ENCODE results near the gene STK32C. TPM values are rescaled to one million over a fixed set of nuclear protein-coding genes. Genes with fewer than 3 reads are reported as not detected.
A peak's percentile ranks its signal among the peaks of the same experiment; 100 is the strongest.

STK32C gene
- total and polyA plus RNA-seq, 10 of the 15 experiments (the other 5 are each of a cell fraction or from before 2014, with no cell fraction given): 1.5 to 18.1 (median 6.4) TPM

- TF ChIP-seq E2F8 (IDR thresholded peaks at IDR 0.05; ENCODE audit: low read depth, partially characterized antibody) (no peak), ESRRA (IDR thresholded peaks at IDR 0.05; ENCODE audit: low read length) (no peak), NKRF (conservative IDR thresholded peaks at IDR 0.05) (0 out of 2 replicates have a peak, but pooled peaks have one; percentile 65), EP300 (IDR thresholded peaks at IDR 0.05; ENCODE audit: borderline replicate concordance in 1 of 2, control insufficient read depth in 1 of 2, low read depth in 2 of 2, low read length in 2 of 2) (no peak), TBL1XR1 (IDR thresholded peaks at IDR 0.05; ENCODE audit: low read depth, low read length) (no peak), EZH2 (IDR thresholded peaks at IDR 0.05; ENCODE audit: borderline replicate concordance, control insufficient read depth, low read depth, low read length) (no peak), NFXL1 (IDR thresholded peaks at IDR 0.05; ENCODE audit: borderline replicate concordance) (no peak), HDAC6 (IDR thresholded peaks at IDR 0.05; ENCODE audit: unreplicated experiment) (no peak), ZBED1 (IDR thresholded peaks at IDR 0.05; ENCODE audit: borderline replicate concordance) (no peak), IRF3 (IDR thresholded peaks at IDR 0.05) (no peak), PRDM15 (CRISPR knock-in tag; IDR thresholded peaks at IDR 0.05) (no peak), POLR2A (IDR thresholded peaks at IDR 0.05; ENCODE audit: low read depth, low read length) (no peak), SMC3 (IDR thresholded peaks at IDR 0.05; ENCODE audit: borderline replicate concordance, low read length) (no peak), RUNX3 (IDR thresholded peaks at IDR 0.05; ENCODE audit: low read length) (0 out of 2 replicates have a peak, but pooled peaks have one; percentile 5), EGR1 (IDR thresholded peaks at IDR 0.05; ENCODE audit: borderline replicate concordance in 1 of 2, low read depth in 2 of 2, low read length in 2 of 2) (peak in 1 of 2 experiments; percentile 44; a peak in 1 of 3 replicates), CHD1 (IDR thresholded peaks at IDR 0.05; ENCODE audit: low read depth, low read length) (no peak), PML (IDR thresholded peaks at IDR 0.05; ENCODE audit: low read length) (no peak), TCF7 (IDR thresholded peaks at IDR 0.05; ENCODE audit: borderline replicate concordance) (no peak), EED (IDR thresholded peaks at IDR 0.05; ENCODE audit: low read depth) (no peak), PBX3 (IDR thresholded peaks at IDR 0.05; ENCODE audit: insufficient replicate concordance, low read depth, low read length) (no peak), MEF2B (IDR thresholded peaks at IDR 0.05; ENCODE audit: partially characterized antibody, poor library complexity, severe bottlenecking) (no peak)
Observed at GRCh38 chr10:132332433-132332754, 24.6 kb upstream of the STK32C start (continued).

All from GM12878 (cell line).